NT2/D1 (cell line): ENCODE data around the gene SSMEM1.

Experiments
- SUZ12 ChIP-seq: IDR thresholded peaks from 2 replicates; pipeline ENCODE4 v1.6.1; 2011; ENCODE audit not compliant: insufficient read length, insufficient read depth; ENCODE audit errors: extremely low read depth
- YY1 ChIP-seq: IDR thresholded peaks from 2 replicates; pipeline ENCODE4 v1.6.1; 2011; ENCODE audit not compliant: insufficient read length, insufficient read depth
- ZNF274 ChIP-seq: IDR thresholded peaks from 2 replicates; pipeline ENCODE4 v1.6.1; 2011; ENCODE audit warnings: mild to moderate bottlenecking, low read depth, low read length

DNA sequence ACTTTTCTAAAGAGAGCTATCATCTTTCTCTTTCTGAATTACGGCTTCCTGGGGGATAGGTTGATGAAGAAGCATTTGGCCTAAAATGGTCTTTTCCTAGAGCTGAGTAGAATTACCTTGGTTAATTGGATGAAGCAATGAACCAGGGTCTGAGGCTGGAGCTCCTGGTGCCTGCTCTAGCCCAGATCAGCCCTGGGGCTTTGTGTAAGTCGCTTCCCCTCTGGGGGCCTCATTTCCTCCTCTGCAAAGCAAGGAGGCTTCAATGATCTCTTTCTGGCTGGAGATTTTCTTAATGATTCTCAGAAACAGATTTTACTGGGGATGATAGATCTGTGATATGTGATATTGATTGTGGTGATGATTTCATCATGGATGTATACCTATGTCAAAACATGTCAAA is 55.5 kb downstream of the SSMEM1 start:
- TF ChIP-seq SUZ12 (no peak), ZNF274 (no peak), YY1 (no peak)
